Chondrocyte (in vitro differentiated cells): ENCODE results near the gene SLC25A25. TPM values are rescaled to one million over a fixed set of nuclear protein-coding genes. Genes with fewer than 3 reads are reported as not detected.
"Not testable (repeated sequence)": the region's sequence is repeated elsewhere in the genome, so short reads cannot be mapped to it uniquely, and the experiment has no call there.

Experiments
- DNase-seq: peaks from one replicate; pipeline ENCODE4 v3.0.0; 2021; ENCODE audit warnings: mixed read lengths, low spot score
- H3K27ac Mint-ChIP-seq: one replicate; pipeline ENCODE4 v1.8.0; 2021; ENCODE audit warnings: mild to moderate bottlenecking, moderate library complexity, mixed read lengths; ENCODE audit not compliant: unreplicated experiment
- H3K27me3 Mint-ChIP-seq: 2 replicates; pipeline ENCODE4 v1.8.0; 2021; ENCODE audit warnings: low read depth, mixed read lengths
- H3K36me3 Mint-ChIP-seq: 2 replicates; pipeline ENCODE4 v1.8.0; 2021; ENCODE audit warnings: low read depth, mixed read lengths
- H3K4me1 Mint-ChIP-seq: 2 replicates; pipeline ENCODE4 v1.8.0; 2021; ENCODE audit warnings: low read depth, mild to moderate bottlenecking, mixed read lengths
- H3K4me3 Mint-ChIP-seq: one replicate; pipeline ENCODE4 v1.8.0; 2021; ENCODE audit warnings: mild to moderate bottlenecking, moderate library complexity, mixed read lengths; ENCODE audit not compliant: unreplicated experiment
- H3K9me3 Mint-ChIP-seq: 2 replicates; pipeline ENCODE4 v1.8.0; 2021; ENCODE audit warnings: low read depth, mixed read lengths
- CTCF ChIP-seq: fragments of 200-600 bp; sonication (generic); IDR thresholded peaks from 2 replicates; pipeline ENCODE4 v1.5.0; 2021; ENCODE audit warnings: antibody characterized with exemption, mild to moderate bottlenecking, moderate library complexity
- long read RNA-seq: library from polyadenylated mRNA; stranded (forward); transcript quantifications from one replicate; pipeline ENCODE4 v2.0.0, GENCODE V29; 2021
- total RNA-seq: library from RNA; stranded (reverse); gene quantifications from 3 replicates; pipeline ENCODE4 v1.2.1, GENCODE V29; 2021

The SLC25A25 gene
- 10.6 to 17.6 TPM (median 15.8 TPM) in 3 replicates for total RNA-seq
- long read RNA-seq, transcript SLC25A25-201 (10 exons, 3,474 nt), result major isoform, 17 of 42 reads
- long read RNA-seq, transcript SLC25A25-203 (10 exons, 3,431 nt), result minor isoform, 14 of 42 reads
- long read RNA-seq, partial matches to known transcripts, result 6 of 42 reads
- long read RNA-seq, other reads (novel, unspliced or antisense), result 5 of 42 reads

GRCh38 chr9:128067645-128068385, at the start of gene SLC25A25:
Gene SLC25A25, plus strand, starts transcription at chr9:128068232. Its CDS starts 88 bp downstream, at chr9:128068320.
- DNase-seq, result peak; percentile 100
- H3K27ac Mint-ChIP-seq, result peak within 1 kb of the TSS; percentile 98

GRCh38 chr9:128020692-128021091, 47.3 kb upstream of the SLC25A25 start:
- H3K4me3 Mint-ChIP-seq, result no peak overlapping the region
- no peak overlapping the region for H3K27ac Mint-ChIP-seq
- H3K36me3 Mint-ChIP-seq, result no peaks in the 10 kb centered on the region
- peaks cover 8% of the 10 kb centered on the region for H3K4me1 Mint-ChIP-seq
- H3K9me3 Mint-ChIP-seq, result no peaks in the 10 kb centered on the region
- peak; percentile 45 for TF ChIP-seq CTCF
- DNase-seq, result no peak
- no peaks in the 10 kb centered on the region for H3K27me3 Mint-ChIP-seq

More at GRCh38 chr9:128067645-128068385, at the start of gene SLC25A25:
- peaks cover 4% of the 10 kb centered on the region for H3K36me3 Mint-ChIP-seq
- no peaks in the 10 kb centered on the region for H3K9me3 Mint-ChIP-seq
- no peak for TF ChIP-seq CTCF
- H3K4me3 Mint-ChIP-seq, result peak within 1 kb of the TSS; percentile 95
- H3K4me1 Mint-ChIP-seq, result peaks cover 43% of the 10 kb centered on the region
- no peaks in the 10 kb centered on the region for H3K27me3 Mint-ChIP-seq

- Mint-ChIP-seq H3K4me3 (no peak overlapping the region), H3K36me3 (no peaks in the 10 kb centered on the region), H3K9me3 (no peaks in the 10 kb centered on the region), H3K27me3 (no peaks in the 10 kb centered on the region), H3K27ac (no peak overlapping the region), H3K4me1 (peaks cover 8% of the 10 kb centered on the region)
- TF ChIP-seq CTCF, result no peak
- DNase-seq, result no peak
Measured at GRCh38 chr9:128021098-128021497, 46.9 kb upstream of the SLC25A25 start.

- Mint-ChIP-seq H3K36me3 (no peaks in the 10 kb centered on the region), H3K4me3 (no peak overlapping the region), H3K27ac (no peak overlapping the region), H3K4me1 (peaks cover 17% of the 10 kb centered on the region), H3K9me3 (no peaks in the 10 kb centered on the region), H3K27me3 (no peaks in the 10 kb centered on the region)
- no peak for TF ChIP-seq CTCF
- no peak for DNase-seq
Measured at GRCh38 chr9:128022886-128023285, 45.1 kb upstream of the SLC25A25 start.

GRCh38 chr9:128023671-128024070, 44.4 kb upstream of the SLC25A25 start:
- not testable (repeated sequence) for H3K9me3 Mint-ChIP-seq, H3K27me3 Mint-ChIP-seq, DNase-seq, H3K36me3 Mint-ChIP-seq, H3K27ac Mint-ChIP-seq, H3K4me3 Mint-ChIP-seq
- H3K4me1 Mint-ChIP-seq, result peaks cover 20% of the 10 kb centered on the region
